HFF-Myc (cell line): Measurements from ENCODE around the gene KRT17.
"Not testable (repeated sequence)": the region's sequence is repeated elsewhere in the genome, so short reads cannot be mapped to it uniquely, and the experiment has no call there.

Experiments
- DNase-seq: peaks from one replicate; pipeline ENCODE4 v3.0.0-alpha.2; 2011; ENCODE audit warnings: low read depth; ENCODE audit errors: extremely low read depth
- H3K4me3 ChIP-seq: replicated peaks from 2 replicates; pipeline ENCODE4 v1.5.1; 2011; ENCODE audit warnings: low read depth, mild to moderate bottlenecking, control low read depth, low read length
- CTCF ChIP-seq: IDR thresholded peaks from 2 replicates; pipeline ENCODE4 v1.5.1; 2012; ENCODE audit warnings: mild to moderate bottlenecking, low read depth, low read length, control low read depth; ENCODE audit errors: missing control alignments

Gene KRT17

DNA sequence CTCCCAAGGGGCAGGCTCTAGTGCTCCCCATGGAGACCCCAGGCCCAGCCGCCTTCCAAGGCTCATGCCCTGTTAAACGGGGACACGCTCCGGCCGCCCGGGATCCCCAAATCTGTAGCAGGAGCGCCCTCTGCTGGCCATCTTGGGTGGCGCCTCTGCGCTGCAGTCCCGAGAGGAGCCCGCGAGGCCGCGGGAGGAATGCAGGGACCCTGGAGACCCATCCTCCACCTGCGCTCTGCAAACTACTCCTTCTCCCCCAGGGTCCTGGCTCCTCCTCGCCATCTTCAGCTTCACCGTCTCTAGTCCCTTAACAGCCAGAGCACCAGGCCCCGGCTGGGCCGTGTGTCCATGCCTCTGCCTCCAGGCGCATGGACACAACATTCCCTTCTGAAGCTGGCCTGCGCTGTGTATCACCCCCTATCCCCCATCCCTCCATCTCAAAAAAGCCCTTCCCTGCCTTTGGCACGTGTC, 23.6 kb upstream of the KRT17 start:
- peak; percentile 76 for TF ChIP-seq CTCF
- H3K4me3 ChIP-seq: peak overlapping the region; percentile 34
- no peak for DNase-seq

- no peak for DNase-seq
- TF ChIP-seq CTCF: no peak
- H3K4me3 ChIP-seq: no peak overlapping the region
These were observed 22.9 kb upstream of the KRT17 start for GRCh38 chr17:41647038-41647813.

GRCh38 chr17:41642252-41643156, 18.1 kb upstream of the KRT17 start:
- no peak for TF ChIP-seq CTCF

DNA sequence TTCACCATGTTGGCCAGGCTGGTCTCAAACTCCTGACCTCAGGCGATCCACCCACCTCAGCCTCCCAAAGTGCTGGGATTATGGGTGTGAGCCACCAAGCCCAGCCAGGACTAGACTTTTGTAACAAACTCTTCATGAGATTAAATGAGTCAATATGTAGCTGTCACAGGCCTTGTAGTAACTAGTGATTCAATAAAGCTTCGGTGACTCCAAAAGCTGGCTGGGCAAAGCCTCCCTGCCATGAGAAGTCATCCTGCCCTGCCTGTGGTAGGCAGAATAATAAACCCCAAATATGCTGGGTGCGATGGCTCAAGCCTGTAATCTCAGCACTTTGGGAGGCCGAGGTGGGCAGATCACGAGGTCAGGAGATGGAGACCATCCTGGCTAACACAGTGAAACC, 16.2 kb upstream of the KRT17 start:
- DNase-seq, H3K4me3 ChIP-seq: not testable (repeated sequence)

More at GRCh38 chr17:41642252-41643156, 18.1 kb upstream of the KRT17 start:
- no peak overlapping the region for H3K4me3 ChIP-seq
- DNase-seq: no peak

GRCh38 chr17:41639492-41640473, 15.4 kb upstream of the KRT17 start:
- TF ChIP-seq CTCF: no peak
- no peak for DNase-seq
- no peak overlapping the region for H3K4me3 ChIP-seq

DNA sequence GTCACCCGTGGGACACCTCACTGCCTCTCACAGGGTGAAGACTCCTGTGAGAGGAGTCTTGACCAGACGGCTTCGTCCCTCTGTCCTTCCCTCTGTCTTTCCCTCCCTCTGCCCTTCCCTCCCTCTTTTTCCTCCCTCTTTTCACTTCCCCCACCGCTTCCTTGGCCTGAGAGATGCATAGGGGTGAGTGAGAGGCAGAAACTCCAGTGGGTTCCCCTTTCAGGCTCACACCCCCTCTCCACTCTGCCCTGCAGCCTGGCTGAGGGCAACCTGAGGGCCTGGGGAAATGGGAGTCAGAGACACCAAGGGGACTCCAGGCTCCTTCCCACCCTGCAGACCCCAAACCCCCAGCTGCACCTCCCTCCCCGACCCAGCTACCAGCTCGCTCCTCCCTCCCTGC, 14.6 kb upstream of the KRT17 start:
- TF ChIP-seq CTCF: no peak
- no peak for DNase-seq
- H3K4me3 ChIP-seq: no peak overlapping the region
